GM12878 (cell line): ENCODE data around the gene LGALS3BP. TPM values are rescaled to one million over a fixed set of nuclear protein-coding genes. Genes with fewer than 3 reads are reported as not detected.

Source experiments
- CEBPZ ChIP-seq: fragments of 150-350 bp; IDR thresholded peaks from 2 replicates; pipeline ENCODE4 v1.6.1; 2016; ENCODE audit warnings: low read depth, low read length
- FOS ChIP-seq: IDR thresholded peaks from 3 replicates; pipeline ENCODE4 v1.6.1; 2011; ENCODE audit warnings: borderline replicate concordance; ENCODE audit not compliant: insufficient read length; ENCODE audit errors: extremely low read depth
- GABPA ChIP-seq: IDR thresholded peaks from 2 replicates; pipeline ENCODE4 v1.6.1; 2014; ENCODE audit warnings: antibody characterized with exemption, low read depth, mild to moderate bottlenecking, inconsistent platforms
- KLF5 ChIP-seq: fragments of 450-650 bp; IDR thresholded peaks from 2 replicates; pipeline ENCODE4 v1.6.1; 2014; ENCODE audit warnings: mild to moderate bottlenecking; ENCODE audit not compliant: partially characterized antibody
- NR2C2 ChIP-seq: IDR thresholded peaks from 2 replicates; pipeline ENCODE4 v1.6.1; 2011; ENCODE audit warnings: borderline replicate concordance, low read depth; ENCODE audit not compliant: control insufficient read depth, insufficient read length
- RELA ChIP-seq: fragments of 450-650 bp; IDR thresholded peaks from 2 replicates; pipeline ENCODE4 v1.8.0; 2014; ENCODE audit warnings: borderline replicate concordance; ENCODE audit not compliant: partially characterized antibody
- SMAD1 ChIP-seq: fragments of 450-650 bp; IDR thresholded peaks from 2 replicates; pipeline ENCODE4 v1.6.1; 2018; ENCODE audit warnings: mild to moderate bottlenecking, low read depth; ENCODE audit not compliant: partially characterized antibody
- ZZZ3 ChIP-seq: IDR thresholded peaks from 2 replicates; pipeline ENCODE4 v1.6.1; 2011; ENCODE audit warnings: low read depth; ENCODE audit not compliant: control insufficient read depth, insufficient read length
- polyA plus RNA-seq, 11 experiments: library from polyadenylated mRNA; depleted of rRNA in 4 of 11; unstranded in 6 of 11; stranded (reverse) in 5 of 11; fragments of >200 nt; fragmentation: Nextera tagmentation in 4 of 11; fragmentation: Illumina TruSeq in 1 of 11; extraction: Ambion mirVana in 4 of 11; extraction: Trizol in 1 of 11; gene quantifications; 1 replicate in 1 of 11; 2 replicates in 10 of 11; pipeline versions ENCODE4 v1.2.1 to v1.2.3, GENCODE V29; 2011 to 2016; ENCODE audit warnings: inconsistent platforms in 2 of 11, missing spikeins in 2 of 11, low read depth in 1 of 11
- total RNA-seq, 4 experiments: library from RNA; depleted of rRNA in 3 of 4; stranded (reverse); fragments of >200 nt in 3 of 4; fragmentation: Illumina TruSeq in 1 of 4; extraction: Trizol in 1 of 4; gene quantifications; 2 replicates each; pipeline versions ENCODE4 v1.2.1 to v1.2.3, GENCODE V29; 2013 to 2021
- TF ChIP-seq, protein P1 (sequence below): fragments of 450-650 bp; conservative IDR thresholded peaks from 2 replicates; pipeline ENCODE4 v1.6.1; 2017; ENCODE audit warnings: mild to moderate bottlenecking, moderate library complexity

LGALS3BP gene
- total and polyA plus RNA-seq, 10 of the 15 experiments (the other 5 are each of a cell fraction or from before 2014, with no cell fraction given), result 0.52 to 5.2 (median 1.9) TPM

DNA sequence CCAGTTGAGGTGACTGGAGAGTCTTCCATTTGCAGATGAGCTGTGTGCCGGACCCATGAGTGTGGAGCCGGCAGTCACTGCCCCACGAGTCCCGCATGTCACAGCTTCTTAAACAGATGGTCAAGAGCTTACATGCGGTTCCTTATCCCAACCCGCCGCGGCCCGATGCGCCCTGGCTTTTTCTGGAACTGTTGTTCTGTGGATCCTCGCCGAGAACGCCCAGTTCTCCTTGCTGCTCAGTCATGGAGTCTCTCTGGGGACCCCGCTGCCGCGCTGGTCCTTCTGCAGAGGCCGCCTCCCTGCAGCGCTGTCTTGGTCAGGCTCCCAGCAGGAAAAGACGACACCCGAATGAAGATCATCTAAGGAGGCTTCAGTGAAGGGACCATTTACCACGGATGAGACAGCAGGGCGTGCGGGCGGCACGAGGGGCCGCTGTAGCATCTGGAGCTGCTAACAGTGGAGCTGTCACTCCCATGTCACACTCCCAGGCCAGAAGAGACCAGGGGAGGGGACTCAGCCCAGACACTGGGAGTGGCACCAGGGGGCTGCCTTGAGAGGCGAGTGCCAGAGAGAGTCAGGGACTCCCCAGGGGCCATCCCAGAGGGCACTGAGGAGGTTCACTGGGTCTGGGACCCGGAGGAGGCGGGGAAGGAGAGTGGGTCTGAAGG lies 10.8 kb upstream of the LGALS3BP start (continued):
- TF ChIP-seq, protein P1, sequence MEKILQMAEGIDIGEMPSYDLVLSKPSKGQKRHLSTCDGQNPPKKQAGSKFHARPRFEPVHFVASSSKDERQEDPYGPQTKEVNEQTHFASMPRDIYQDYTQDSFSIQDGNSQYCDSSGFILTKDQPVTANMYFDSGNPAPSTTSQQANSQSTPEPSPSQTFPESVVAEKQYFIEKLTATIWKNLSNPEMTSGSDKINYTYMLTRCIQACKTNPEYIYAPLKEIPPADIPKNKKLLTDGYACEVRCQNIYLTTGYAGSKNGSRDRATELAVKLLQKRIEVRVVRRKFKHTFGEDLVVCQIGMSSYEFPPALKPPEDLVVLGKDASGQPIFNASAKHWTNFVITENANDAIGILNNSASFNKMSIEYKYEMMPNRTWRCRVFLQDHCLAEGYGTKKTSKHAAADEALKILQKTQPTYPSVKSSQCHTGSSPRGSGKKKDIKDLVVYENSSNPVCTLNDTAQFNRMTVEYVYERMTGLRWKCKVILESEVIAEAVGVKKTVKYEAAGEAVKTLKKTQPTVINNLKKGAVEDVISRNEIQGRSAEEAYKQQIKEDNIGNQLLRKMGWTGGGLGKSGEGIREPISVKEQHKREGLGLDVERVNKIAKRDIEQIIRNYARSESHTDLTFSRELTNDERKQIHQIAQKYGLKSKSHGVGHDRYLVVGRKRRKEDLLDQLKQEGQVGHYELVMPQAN, result no peak
- TF ChIP-seq KLF5 (no peak), RELA (no peak), NR2C2 (no peak), GABPA (no peak), CEBPZ (no peak), ZZZ3 (no peak), SMAD1 (no peak), FOS (no peak)
